GM18505 (cell line): ENCODE results near the gene NSG1.

Source experiments
- ATAC-seq: cut with Tn5 transposase; IDR thresholded peaks from one replicate; pipeline ENCODE4 v1.9.1; 2021; ENCODE audit not compliant: unreplicated experiment
- POLR2A ChIP-seq: IDR thresholded peaks from 4 replicates; pipeline ENCODE4 v1.6.1; 2011; ENCODE audit warnings: borderline replicate concordance; ENCODE audit not compliant: insufficient read depth, insufficient read length; ENCODE audit errors: extremely low read depth

NSG1 gene

GRCh38 chr4:4384837-4385236, 2.1 kb upstream of the NSG1 start:
- ATAC-seq = no peak
- no peak for TF ChIP-seq POLR2A

GRCh38 chr4:4385729-4386295, 1.1 kb upstream of the NSG1 start:
- TF ChIP-seq POLR2A = no peak
- no peak for ATAC-seq

GRCh38 chr4:4386296-4386735, 586 bp upstream of the NSG1 start:
- ATAC-seq = no peak
- TF ChIP-seq POLR2A = no peak

GRCh38 chr4:4387531-4388310, 819 bp downstream of the NSG1 start:
- no peak for TF ChIP-seq POLR2A
- ATAC-seq = no peak

GRCh38 chr4:4388311-4388790, 1.4 kb downstream of the NSG1 start:
- no peak for ATAC-seq
- no peak for TF ChIP-seq POLR2A

- ATAC-seq = no peak
- TF ChIP-seq POLR2A = no peak
Measured at GRCh38 chr4:4388836-4389575, 2.1 kb downstream of the NSG1 start.

GRCh38 chr4:4390046-4390445, 3.1 kb downstream of the NSG1 start:
- TF ChIP-seq POLR2A = no peak
- ATAC-seq = no peak

- no peak for TF ChIP-seq POLR2A
- ATAC-seq = no peak
Measured at GRCh38 chr4:4390515-4391240, 3.8 kb downstream of the NSG1 start.

- no peak for TF ChIP-seq POLR2A
- no peak for ATAC-seq
Measured at GRCh38 chr4:4391866-4392265, 5.0 kb downstream of the NSG1 start.

GRCh38 chr4:4392501-4393183, 5.7 kb downstream of the NSG1 start:
- ATAC-seq = no peak
- TF ChIP-seq POLR2A = no peak

GRCh38 chr4:4394644-4395043, 7.7 kb downstream of the NSG1 start:
- no peak for ATAC-seq
- no peak for TF ChIP-seq POLR2A

GRCh38 chr4:4395371-4395770, 8.5 kb downstream of the NSG1 start:
- ATAC-seq = no peak
- TF ChIP-seq POLR2A = no peak
